VCaP (cell line): ENCODE results near the gene CHMP4A.

Source experiments
- H3K27ac ChIP-seq: fragments of 450-650 bp; 2 replicates; pipeline ENCODE4 v1.5.1; 2017
- CTCF ChIP-seq: fragments of 450-650 bp; conservative IDR thresholded peaks from 2 replicates; pipeline ENCODE4 v1.5.1; 2017; ENCODE audit warnings: mild to moderate bottlenecking, moderate library complexity

Gene CHMP4A

GRCh38 chr14:24241829-24242443 is 28.6 kb upstream of the CHMP4A start:
- peak overlapping the region; percentile 93 for H3K27ac ChIP-seq
- peak; percentile 21 for TF ChIP-seq CTCF

- no peak overlapping the region for H3K27ac ChIP-seq
- TF ChIP-seq CTCF, result no peak
Observed at GRCh38 chr14:24240110-24240918, 27.0 kb upstream of the CHMP4A start.

GRCh38 chr14:24238527-24239037 is 25.3 kb upstream of the CHMP4A start:
- TF ChIP-seq CTCF, result no peak

DNA sequence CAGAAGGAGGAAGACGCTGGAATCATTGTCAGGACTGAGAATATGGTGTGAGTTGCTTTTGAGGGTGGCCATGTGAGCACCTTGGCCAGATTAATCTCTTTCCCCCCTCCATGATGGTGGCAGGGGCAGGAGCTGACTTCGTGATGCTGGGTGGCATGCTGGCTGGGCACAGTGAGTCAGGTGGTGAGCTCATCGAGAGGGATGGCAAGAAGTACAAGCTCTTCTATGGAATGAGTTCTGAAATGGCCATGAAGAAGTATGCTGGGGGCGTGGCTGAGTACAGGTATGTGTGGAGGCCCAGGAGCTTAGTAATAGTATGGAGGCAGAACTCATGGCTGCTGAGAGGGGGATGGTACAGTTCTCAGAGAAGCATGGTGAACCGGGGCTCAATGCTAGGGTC is 24.8 kb upstream of the CHMP4A start:
- no peak for TF ChIP-seq CTCF
- no peak overlapping the region for H3K27ac ChIP-seq

More at GRCh38 chr14:24238527-24239037, 25.3 kb upstream of the CHMP4A start:
- no peak overlapping the region for H3K27ac ChIP-seq

GRCh38 chr14:24237463-24237955 is 24.2 kb upstream of the CHMP4A start:
- TF ChIP-seq CTCF, result no peak
- H3K27ac ChIP-seq, result no peak overlapping the region

DNA sequence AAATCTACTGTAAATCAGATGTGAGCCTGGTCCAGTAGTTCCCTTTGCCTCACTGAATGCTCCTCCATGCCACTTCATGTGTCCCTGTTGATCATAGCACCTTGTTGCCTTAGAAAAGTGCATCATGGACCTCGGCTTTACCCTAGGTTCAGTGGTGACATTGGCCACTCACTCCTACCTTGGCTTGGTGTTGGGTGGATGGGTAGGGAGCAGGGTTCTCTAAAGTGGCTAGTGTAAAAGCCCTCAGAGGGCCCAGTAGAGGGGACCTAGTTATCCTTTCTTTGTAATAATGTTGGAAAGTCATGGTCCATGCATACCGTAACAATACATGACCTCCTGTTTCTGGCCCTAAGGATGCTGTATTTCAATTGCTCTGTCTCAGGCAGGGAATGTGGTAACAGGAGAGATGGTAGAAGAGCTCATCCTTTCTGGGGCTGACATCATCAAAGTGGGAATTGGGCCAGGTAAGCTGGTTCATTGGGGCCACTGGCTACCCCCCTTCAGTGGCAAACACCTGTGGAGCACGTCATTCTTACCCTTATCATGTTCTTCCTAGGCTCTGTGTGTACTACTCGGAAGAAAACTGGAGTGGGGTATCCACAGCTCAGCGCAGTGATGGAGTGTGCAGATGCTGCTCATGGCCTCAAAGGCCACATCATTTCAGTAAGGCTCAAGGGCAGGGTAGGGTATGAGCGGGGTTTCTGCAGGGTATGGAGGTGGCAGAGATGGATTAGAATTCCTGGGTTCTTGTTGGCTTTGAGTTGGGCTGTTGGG is 23.6 kb upstream of the CHMP4A start:
- no peak for TF ChIP-seq CTCF
- no peak overlapping the region for H3K27ac ChIP-seq
